HCT116 (cell line): Measurements from ENCODE around the gene KRT39.

ENCODE experiments used
- CTCF ChIP-seq, 3 experiments: fragments of 200-600 bp in 1 of 3; sonication (generic) in 1 of 3; IDR thresholded peaks in 2 of 3; conservative IDR thresholded peaks in 1 of 3; 2 replicates each; pipeline ENCODE4 v1.5.1; 2012 to 2017; ENCODE audit warnings: low read depth in 2 of 3, low read length in 2 of 3, antibody characterized with exemption in 1 of 3, borderline replicate concordance in 1 of 3, control low read depth in 1 of 3, mild to moderate bottlenecking in 1 of 3, mixed read lengths in 1 of 3, mixed run types in 1 of 3, moderate library complexity in 1 of 3; ENCODE audit not compliant: insufficient read depth in 1 of 3
- EZH2phosphoT487 ChIP-seq: fragments of 200-600 bp; IDR thresholded peaks from 2 replicates; pipeline ENCODE4 v1.6.1; 2018; ENCODE audit warnings: antibody characterized with exemption, borderline replicate concordance
- FOSL1 ChIP-seq: IDR thresholded peaks from 2 replicates; pipeline ENCODE4 v1.6.1; 2012; ENCODE audit warnings: low read depth
- POLR2AphosphoS5 ChIP-seq: IDR thresholded peaks from 2 replicates; pipeline ENCODE4 v1.6.1; 2011; ENCODE audit warnings: mild to moderate bottlenecking, low read depth, low read length, moderate library complexity
- REST ChIP-seq: IDR thresholded peaks from 2 replicates; pipeline ENCODE4 v1.6.1; 2012; ENCODE audit warnings: low read depth
- YY1 ChIP-seq: IDR thresholded peaks from 2 replicates; pipeline ENCODE4 v1.6.1; 2011; ENCODE audit warnings: low read length, low read depth, moderate library complexity, mild to moderate bottlenecking; ENCODE audit not compliant: insufficient replicate concordance; ENCODE audit errors: extremely low read depth

GRCh38 chr17:40915199-40915661 is 51.5 kb downstream of the KRT39 start:
- no peak for TF ChIP-seq REST
- TF ChIP-seq POLR2AphosphoS5 = peak; percentile 46; the same call in 1 of the 2 replicates
- TF ChIP-seq EZH2phosphoT487 = no peak
- TF ChIP-seq YY1 = no peak
- no peak for TF ChIP-seq CTCF (IDR thresholded peaks at IDR 0.05 in 2 of 3, conservative IDR thresholded peaks at IDR 0.05 in 1 of 3; ENCODE audit: borderline replicate concordance in 1 of 3, insufficient read depth in 1 of 3, low read depth in 2 of 3, low read length in 2 of 3)
- TF ChIP-seq FOSL1 = peak; percentile 94
